ENCODE data around the gene ROCK2. TPM values are rescaled to one million over a fixed set of nuclear protein-coding genes. Genes with fewer than 3 reads are reported as not detected.

Gene ROCK2
- total RNA-seq, 1 experiment from 2014 or later, result 38.0 TPM

DNA sequence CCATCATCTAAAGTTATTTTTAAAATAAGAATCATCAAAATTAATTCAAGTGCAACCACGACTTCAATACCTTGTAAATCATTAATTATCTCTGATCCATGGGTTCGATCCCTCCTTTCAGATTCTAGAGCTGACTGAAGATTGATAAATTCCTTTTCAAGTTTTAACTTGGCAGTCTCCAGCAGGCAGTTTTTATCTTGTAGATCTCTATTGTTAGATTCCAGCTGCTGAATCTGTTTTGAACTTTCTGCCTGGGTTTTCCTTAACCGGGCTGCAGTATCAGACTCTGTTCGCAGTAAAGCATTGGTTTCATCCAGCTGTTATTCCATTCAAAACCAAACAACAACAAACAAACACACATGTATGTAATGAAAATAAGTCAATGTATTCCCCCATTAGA lies 129.7 kb downstream of the ROCK2 start:
- Histone ChIP-seq H3F3A (ENCODE audit: insufficient read depth, low read depth) (no peaks in the 10 kb centered on the region; the same call in 1 of the 2 replicates), H3K9me3 (ENCODE audit: insufficient read depth, low read depth) (no peaks in the 10 kb centered on the region), H4K20me1 (ENCODE audit: insufficient read depth) (no peaks in the 10 kb centered on the region; the same call in 1 of the 2 replicates), H3K79me2 (ENCODE audit: low read depth) (no peaks in the 10 kb centered on the region), H3K9me2 (ENCODE audit: insufficient read depth) (no peaks in the 10 kb centered on the region), H3K27ac (no peak overlapping the region), H3K4me2 (no peak overlapping the region), H3K36me3 (ENCODE audit: low read depth) (peaks cover 45% of the 10 kb centered on the region), H2AFZ (no peak overlapping the region), H3K4me3 (no peak overlapping the region), H3K27me3 (ENCODE audit: insufficient read depth, low read depth) (no peaks in the 10 kb centered on the region), H3K4me1 (replicated peaks; ENCODE audit: insufficient read depth) (no peaks in the 10 kb centered on the region)
- BruUV-seq (replicated peaks), result no TSS peak
- ChIA-PET CTCF (no interaction called here), POLR2A (ENCODE audit: unreplicated experiment) (no interaction called here)
- intact Hi-C loops (cut with micrococcal nuclease; ENCODE audit: unreplicated experiment), result no loop called here
- TF ChIP-seq, protein P1, sequence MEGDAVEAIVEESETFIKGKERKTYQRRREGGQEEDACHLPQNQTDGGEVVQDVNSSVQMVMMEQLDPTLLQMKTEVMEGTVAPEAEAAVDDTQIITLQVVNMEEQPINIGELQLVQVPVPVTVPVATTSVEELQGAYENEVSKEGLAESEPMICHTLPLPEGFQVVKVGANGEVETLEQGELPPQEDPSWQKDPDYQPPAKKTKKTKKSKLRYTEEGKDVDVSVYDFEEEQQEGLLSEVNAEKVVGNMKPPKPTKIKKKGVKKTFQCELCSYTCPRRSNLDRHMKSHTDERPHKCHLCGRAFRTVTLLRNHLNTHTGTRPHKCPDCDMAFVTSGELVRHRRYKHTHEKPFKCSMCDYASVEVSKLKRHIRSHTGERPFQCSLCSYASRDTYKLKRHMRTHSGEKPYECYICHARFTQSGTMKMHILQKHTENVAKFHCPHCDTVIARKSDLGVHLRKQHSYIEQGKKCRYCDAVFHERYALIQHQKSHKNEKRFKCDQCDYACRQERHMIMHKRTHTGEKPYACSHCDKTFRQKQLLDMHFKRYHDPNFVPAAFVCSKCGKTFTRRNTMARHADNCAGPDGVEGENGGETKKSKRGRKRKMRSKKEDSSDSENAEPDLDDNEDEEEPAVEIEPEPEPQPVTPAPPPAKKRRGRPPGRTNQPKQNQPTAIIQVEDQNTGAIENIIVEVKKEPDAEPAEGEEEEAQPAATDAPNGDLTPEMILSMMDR (conservative IDR thresholded peaks at IDR 0.05), result no peak
- no peak for TF ChIP-seq EZH2 (IDR thresholded peaks at IDR 0.05; ENCODE audit: low read depth)
- no peak for DNase-seq

DNA sequence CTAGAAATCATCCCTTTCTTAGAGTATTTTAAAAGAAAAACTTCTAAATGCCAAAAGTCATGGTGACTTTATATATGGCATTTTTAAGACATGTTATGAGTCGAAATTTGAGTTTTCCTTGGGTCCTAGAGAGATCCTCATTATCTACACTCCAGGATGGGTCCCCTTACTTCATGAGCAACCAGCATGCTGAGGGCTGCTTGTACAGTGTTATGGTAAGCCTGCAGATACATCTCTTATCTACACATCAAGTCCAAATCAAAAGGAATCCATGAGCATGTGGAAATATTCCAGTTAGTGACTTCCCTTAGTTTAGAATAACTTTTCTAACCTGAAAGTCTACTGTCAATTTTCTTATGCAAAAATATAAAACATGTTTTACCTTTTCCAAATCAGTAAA lies 130.5 kb downstream of the ROCK2 start:
- POLR2A ChIA-PET (ENCODE audit: unreplicated experiment), result no interaction called here
- Histone ChIP-seq H3K79me2 (ENCODE audit: low read depth) (no peaks in the 10 kb centered on the region), H3K27ac (no peak overlapping the region), H3K4me3 (no peak overlapping the region), H3K9me2 (ENCODE audit: insufficient read depth) (no peaks in the 10 kb centered on the region), H3K4me2 (no peak overlapping the region), H3K4me1 (replicated peaks; ENCODE audit: insufficient read depth) (no peaks in the 10 kb centered on the region), H3K27me3 (ENCODE audit: insufficient read depth, low read depth) (no peaks in the 10 kb centered on the region), H3F3A (ENCODE audit: insufficient read depth, low read depth) (no peaks in the 10 kb centered on the region; the same call in 1 of the 2 replicates), H4K20me1 (ENCODE audit: insufficient read depth) (no peaks in the 10 kb centered on the region; the same call in 1 of the 2 replicates), H2AFZ (no peak overlapping the region), H3K36me3 (ENCODE audit: low read depth) (peaks cover 47% of the 10 kb centered on the region), H3K9me3 (ENCODE audit: insufficient read depth, low read depth) (no peaks in the 10 kb centered on the region)
- CTCF ChIA-PET, result no interaction called here
- BruUV-seq (replicated peaks), result no TSS peak
- intact Hi-C loops (cut with micrococcal nuclease; ENCODE audit: unreplicated experiment), result no loop called here
- no peak for DNase-seq
- TF ChIP-seq EZH2 (IDR thresholded peaks at IDR 0.05; ENCODE audit: low read depth), result no peak
- TF ChIP-seq, protein P1 (conservative IDR thresholded peaks at IDR 0.05), result no peak

DNA sequence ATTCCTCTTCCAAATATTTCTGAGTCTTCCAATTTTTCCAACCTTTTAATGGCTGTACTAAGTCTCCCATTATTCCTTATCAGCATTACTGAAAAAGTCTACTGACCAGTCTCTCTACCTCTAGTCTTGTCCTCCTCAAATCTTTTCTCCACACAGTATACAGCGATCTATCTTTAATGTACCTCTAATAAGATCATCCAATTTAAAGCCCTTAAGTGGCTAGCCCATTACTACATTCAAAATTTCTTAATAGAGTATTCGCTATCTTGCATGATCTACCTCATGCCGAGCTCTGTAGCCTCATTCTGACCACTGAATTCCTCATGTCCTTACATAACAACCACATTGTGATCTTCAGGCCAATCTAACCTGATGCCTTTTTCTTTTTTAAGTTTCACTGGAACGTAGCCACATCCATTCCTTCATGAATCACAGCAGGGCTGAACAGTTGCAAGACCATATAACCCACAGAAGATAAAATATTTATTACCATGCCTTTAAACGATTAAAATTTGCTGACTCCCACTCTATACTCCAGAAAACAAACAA lies 131.3 kb downstream of the ROCK2 start:
- no peaks in the 10 kb centered on the region for H3K4me1 ChIP-seq (replicated peaks; ENCODE audit: insufficient read depth)
- DNase-seq, result no peak
- CTCF ChIA-PET, result no interaction called here
- H3K79me2 ChIP-seq (ENCODE audit: low read depth), result no peaks in the 10 kb centered on the region
- H2AFZ ChIP-seq, result no peak overlapping the region
- H3F3A ChIP-seq (ENCODE audit: insufficient read depth, low read depth), result no peaks in the 10 kb centered on the region; the same call in 1 of the 2 replicates
- no peaks in the 10 kb centered on the region for H3K9me2 ChIP-seq (ENCODE audit: insufficient read depth)
- BruUV-seq (replicated peaks), result no TSS peak
- no peaks in the 10 kb centered on the region for H3K9me3 ChIP-seq (ENCODE audit: insufficient read depth, low read depth)
- H3K4me2 ChIP-seq, result no peak overlapping the region
- POLR2A ChIA-PET (ENCODE audit: unreplicated experiment), result no interaction called here
- peaks cover 39% of the 10 kb centered on the region for H3K36me3 ChIP-seq (ENCODE audit: low read depth)
- TF ChIP-seq, protein P1 (conservative IDR thresholded peaks at IDR 0.05), result no peak
- TF ChIP-seq EZH2 (IDR thresholded peaks at IDR 0.05; ENCODE audit: low read depth), result no peak
- no peaks in the 10 kb centered on the region; the same call in 1 of the 2 replicates for H4K20me1 ChIP-seq (ENCODE audit: insufficient read depth)
- H3K4me3 ChIP-seq, result no peak overlapping the region
- H3K27ac ChIP-seq, result no peak overlapping the region
- intact Hi-C loops (cut with micrococcal nuclease; ENCODE audit: unreplicated experiment), result no loop called here
- no peaks in the 10 kb centered on the region for H3K27me3 ChIP-seq (ENCODE audit: insufficient read depth, low read depth)

All from PC-9 (cell line).